ENCODE data around the gene CD82.

GRCh38 chr11:44525473-44526252 is 39.8 kb upstream of the CD82 start:
- TF ChIP-seq ZNF274 (IDR thresholded peaks at IDR 0.05; ENCODE audit: low read depth, low read length) (no peak), YY1 (IDR thresholded peaks at IDR 0.05; ENCODE audit: insufficient read depth, insufficient read length) (no peak), SUZ12 (IDR thresholded peaks at IDR 0.05; ENCODE audit: extremely low read depth, insufficient read depth, insufficient read length) (no peak)

Measured in NT2/D1 (cell line).